ENCODE results near the gene UVRAG. TPM values are rescaled to one million over a fixed set of nuclear protein-coding genes. Genes with fewer than 3 reads are reported as not detected.

The UVRAG gene
- total and polyA plus RNA-seq, 2 of the 13 experiments (the other 11 are each of a cell fraction or from before 2014, with no cell fraction given): 9.7 to 17.3 TPM

GRCh38 chr11:76177250-76177686 lies 362.3 kb downstream of the UVRAG start (continued):
- TF ChIP-seq, protein P1, sequence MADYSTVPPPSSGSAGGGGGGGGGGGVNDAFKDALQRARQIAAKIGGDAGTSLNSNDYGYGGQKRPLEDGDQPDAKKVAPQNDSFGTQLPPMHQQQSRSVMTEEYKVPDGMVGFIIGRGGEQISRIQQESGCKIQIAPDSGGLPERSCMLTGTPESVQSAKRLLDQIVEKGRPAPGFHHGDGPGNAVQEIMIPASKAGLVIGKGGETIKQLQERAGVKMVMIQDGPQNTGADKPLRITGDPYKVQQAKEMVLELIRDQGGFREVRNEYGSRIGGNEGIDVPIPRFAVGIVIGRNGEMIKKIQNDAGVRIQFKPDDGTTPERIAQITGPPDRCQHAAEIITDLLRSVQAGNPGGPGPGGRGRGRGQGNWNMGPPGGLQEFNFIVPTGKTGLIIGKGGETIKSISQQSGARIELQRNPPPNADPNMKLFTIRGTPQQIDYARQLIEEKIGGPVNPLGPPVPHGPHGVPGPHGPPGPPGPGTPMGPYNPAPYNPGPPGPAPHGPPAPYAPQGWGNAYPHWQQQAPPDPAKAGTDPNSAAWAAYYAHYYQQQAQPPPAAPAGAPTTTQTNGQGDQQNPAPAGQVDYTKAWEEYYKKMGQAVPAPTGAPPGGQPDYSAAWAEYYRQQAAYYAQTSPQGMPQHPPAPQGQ (CRISPR knock-in tag; IDR thresholded peaks at IDR 0.05; ENCODE audit: borderline replicate concordance): no peak
- TF ChIP-seq ZFP36 (IDR thresholded peaks at IDR 0.05; ENCODE audit: borderline replicate concordance, low read depth, low read length, partially characterized antibody): no peak
- TF ChIP-seq ZNF383 (CRISPR knock-in tag; IDR thresholded peaks at IDR 0.05; ENCODE audit: borderline replicate concordance): no peak
- TF ChIP-seq NFYC (CRISPR knock-in tag; IDR thresholded peaks at IDR 0.05): no peak
- no peak for TF ChIP-seq ZNF136 (CRISPR knock-in tag; IDR thresholded peaks at IDR 0.05; ENCODE audit: low read depth)
- no peak for TF ChIP-seq ZNF720 (CRISPR knock-in tag; IDR thresholded peaks at IDR 0.05)
- TF ChIP-seq ZNF558 (CRISPR knock-in tag; IDR thresholded peaks at IDR 0.05; ENCODE audit: borderline replicate concordance): peak; percentile 62; the same call in 1 of the 2 replicates
- TF ChIP-seq ZNF782 (CRISPR knock-in tag; IDR thresholded peaks at IDR 0.05; ENCODE audit: borderline replicate concordance): no peak
- no peak for TF ChIP-seq ZNF552 (CRISPR knock-in tag; IDR thresholded peaks at IDR 0.05; ENCODE audit: borderline replicate concordance)
- no peak for TF ChIP-seq IRF1 (CRISPR knock-in tag; IDR thresholded peaks at IDR 0.05; ENCODE audit: low read depth)
- no peak for TF ChIP-seq NFE2L2 (IDR thresholded peaks at IDR 0.05; ENCODE audit: low read length)
- no peak for TF ChIP-seq POGK (CRISPR knock-in tag; conservative IDR thresholded peaks at IDR 0.05)
- TF ChIP-seq LCORL (IDR thresholded peaks at IDR 0.05): no peak
- TF ChIP-seq LCORL (CRISPR knock-in tag; IDR thresholded peaks at IDR 0.05): peak; percentile 81
- no peak for TF ChIP-seq ZFP90 (CRISPR knock-in tag; IDR thresholded peaks at IDR 0.05; ENCODE audit: borderline replicate concordance)
- TF ChIP-seq ZNF251 (CRISPR knock-in tag; IDR thresholded peaks at IDR 0.05): no peak
- TF ChIP-seq TBX2 (CRISPR knock-in tag; IDR thresholded peaks at IDR 0.05; ENCODE audit: borderline replicate concordance): peak; percentile 65
- no peak for TF ChIP-seq ZSCAN31 (CRISPR knock-in tag; IDR thresholded peaks at IDR 0.05; ENCODE audit: low read depth)
- no peak for TF ChIP-seq ZNF616 (CRISPR knock-in tag; IDR thresholded peaks at IDR 0.05; ENCODE audit: low read depth)
- TF ChIP-seq ZNF543 (CRISPR knock-in tag; IDR thresholded peaks at IDR 0.05): 0 out of 2 replicates have a peak, but pooled peaks have one; percentile 67
- no peak for TF ChIP-seq LRRFIP1 (CRISPR knock-in tag; conservative IDR thresholded peaks at IDR 0.05)
- no peak for TF ChIP-seq KAT8 (CRISPR knock-in tag; IDR thresholded peaks at IDR 0.05)

Data from HepG2 (cell line).